ENCODE results near the gene DDIT3.

Gene DDIT3

DNA sequence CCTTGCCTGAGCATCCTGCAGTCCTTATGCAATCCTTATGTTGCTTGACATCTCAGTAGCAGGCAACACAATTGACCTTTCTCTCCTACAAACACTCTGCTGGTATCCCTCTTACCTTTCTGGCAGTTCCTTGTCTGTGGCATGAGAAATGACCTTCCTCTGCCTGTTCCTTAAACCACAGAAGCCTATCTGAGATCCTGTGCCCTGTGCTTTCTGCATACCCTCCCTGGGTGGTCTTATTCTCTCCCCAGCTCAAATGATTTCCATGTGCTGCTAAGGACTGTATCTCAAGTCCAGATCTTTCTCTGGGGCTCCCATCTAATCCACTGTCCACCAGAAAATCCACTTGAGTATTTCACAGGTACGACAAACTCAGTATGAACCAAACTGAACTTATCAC, 38.6 kb downstream of the DDIT3 start:
- Histone ChIP-seq H3K27me3 (ENCODE audit: control insufficient read depth, insufficient read depth, low read length) (no peaks in the 10 kb centered on the region), H3K4me1 (no peaks in the 10 kb centered on the region), H3K27ac (no peak overlapping the region), H3K36me3 (ENCODE audit: control insufficient read depth, insufficient read depth, low read length) (no peaks in the 10 kb centered on the region), H2AFZ (no peak overlapping the region), H3K4me2 (ENCODE audit: low read length) (no peak overlapping the region), H3K79me2 (no peaks in the 10 kb centered on the region), H3K9ac (no peak overlapping the region), H3K4me3 (ENCODE audit: low read depth, low read length) (no peak overlapping the region), H3K9me3 (ENCODE audit: control insufficient read depth, low read length) (no peaks in the 10 kb centered on the region)
- TF ChIP-seq, protein P1, sequence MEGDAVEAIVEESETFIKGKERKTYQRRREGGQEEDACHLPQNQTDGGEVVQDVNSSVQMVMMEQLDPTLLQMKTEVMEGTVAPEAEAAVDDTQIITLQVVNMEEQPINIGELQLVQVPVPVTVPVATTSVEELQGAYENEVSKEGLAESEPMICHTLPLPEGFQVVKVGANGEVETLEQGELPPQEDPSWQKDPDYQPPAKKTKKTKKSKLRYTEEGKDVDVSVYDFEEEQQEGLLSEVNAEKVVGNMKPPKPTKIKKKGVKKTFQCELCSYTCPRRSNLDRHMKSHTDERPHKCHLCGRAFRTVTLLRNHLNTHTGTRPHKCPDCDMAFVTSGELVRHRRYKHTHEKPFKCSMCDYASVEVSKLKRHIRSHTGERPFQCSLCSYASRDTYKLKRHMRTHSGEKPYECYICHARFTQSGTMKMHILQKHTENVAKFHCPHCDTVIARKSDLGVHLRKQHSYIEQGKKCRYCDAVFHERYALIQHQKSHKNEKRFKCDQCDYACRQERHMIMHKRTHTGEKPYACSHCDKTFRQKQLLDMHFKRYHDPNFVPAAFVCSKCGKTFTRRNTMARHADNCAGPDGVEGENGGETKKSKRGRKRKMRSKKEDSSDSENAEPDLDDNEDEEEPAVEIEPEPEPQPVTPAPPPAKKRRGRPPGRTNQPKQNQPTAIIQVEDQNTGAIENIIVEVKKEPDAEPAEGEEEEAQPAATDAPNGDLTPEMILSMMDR (IDR thresholded peaks at IDR 0.05): no peak

DNA sequence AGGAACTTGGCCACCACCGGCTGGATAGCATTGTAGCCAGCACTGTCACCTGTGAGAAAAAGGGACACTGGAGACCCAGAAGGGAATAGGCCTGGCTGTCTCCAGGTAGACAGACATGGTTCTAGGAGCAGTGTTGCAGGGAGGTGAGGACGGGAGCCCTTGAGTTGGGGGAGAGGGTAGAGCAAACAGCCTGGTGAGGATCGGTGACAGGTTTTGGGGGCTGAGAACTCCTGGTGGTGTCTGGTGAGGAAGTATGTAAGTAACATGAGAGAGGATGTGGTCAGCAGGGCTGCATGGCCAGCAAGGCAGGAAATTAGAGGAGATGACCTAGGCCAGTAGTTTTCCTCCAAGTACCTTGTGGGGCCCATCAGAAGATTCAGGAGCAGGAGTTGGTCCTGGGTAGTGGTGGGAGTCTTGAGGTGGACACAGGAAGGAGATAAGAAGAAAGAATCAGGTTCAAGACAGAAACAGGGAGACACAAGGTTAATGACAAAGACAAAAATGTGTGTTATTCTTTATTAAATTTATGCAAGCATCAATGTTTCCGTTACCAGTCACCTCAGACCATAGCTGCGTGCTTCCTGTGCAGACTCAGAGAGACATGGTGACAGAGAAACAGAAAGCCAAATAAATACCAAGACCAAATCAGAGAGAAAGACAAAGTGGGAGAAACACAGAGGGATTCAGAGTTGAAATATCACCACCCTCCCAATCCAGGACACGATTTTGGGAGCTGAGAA, 40.8 kb downstream of the DDIT3 start, which contains the start of gene ARHGAP9:
Gene ARHGAP9 (minus strand): TSS at position 491 of the 740 bp plus-strand sequence. CDS start 460 bp downstream, at position 31.
- no peak within 1 kb of the TSS for H3K4me2 ChIP-seq (ENCODE audit: low read length)
- peaks cover 8% of the 10 kb centered on the region for H3K4me1 ChIP-seq
- H3K9me3 ChIP-seq (ENCODE audit: control insufficient read depth, low read length): no peaks in the 10 kb centered on the region
- no peak within 1 kb of the TSS for H3K4me3 ChIP-seq (ENCODE audit: low read depth, low read length)
- H3K79me2 ChIP-seq: no peaks in the 10 kb centered on the region
- no peak within 1 kb of the TSS for H2AFZ ChIP-seq
- H3K9ac ChIP-seq: no peak within 1 kb of the TSS
- H3K36me3 ChIP-seq (ENCODE audit: control insufficient read depth, insufficient read depth, low read length): no peaks in the 10 kb centered on the region
- H3K27me3 ChIP-seq (ENCODE audit: control insufficient read depth, insufficient read depth, low read length): peaks cover 7% of the 10 kb centered on the region
- TF ChIP-seq, protein P1 (IDR thresholded peaks at IDR 0.05): no peak
- no peak within 1 kb of the TSS for H3K27ac ChIP-seq

DNA sequence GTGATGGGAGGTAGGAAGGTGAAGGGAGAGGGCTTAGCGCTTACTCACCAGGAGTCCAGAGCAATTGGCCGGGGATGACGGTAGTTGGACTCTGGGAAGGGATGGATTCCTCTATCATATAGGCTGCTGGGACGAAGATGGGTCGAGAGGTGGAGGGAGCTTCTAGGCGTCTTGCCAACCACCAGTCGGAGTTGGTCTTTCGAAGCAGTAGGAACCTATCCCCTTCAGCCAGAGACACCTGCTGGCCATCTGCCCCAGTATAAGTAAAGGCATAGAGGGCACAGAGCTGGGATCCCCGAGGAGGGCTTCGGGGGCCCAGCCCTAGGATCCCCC, 41.3 kb downstream of the DDIT3 start:
- Histone ChIP-seq H3K4me3 (ENCODE audit: low read depth, low read length) (no peak overlapping the region), H3K9ac (no peak overlapping the region), H3K36me3 (ENCODE audit: control insufficient read depth, insufficient read depth, low read length) (no peaks in the 10 kb centered on the region), H3K4me2 (ENCODE audit: low read length) (no peak overlapping the region), H2AFZ (no peak overlapping the region), H3K4me1 (peaks cover 11% of the 10 kb centered on the region), H3K79me2 (no peaks in the 10 kb centered on the region), H3K27ac (no peak overlapping the region), H3K9me3 (ENCODE audit: control insufficient read depth, low read length) (no peaks in the 10 kb centered on the region), H3K27me3 (ENCODE audit: control insufficient read depth, insufficient read depth, low read length) (peaks cover 7% of the 10 kb centered on the region)
- TF ChIP-seq, protein P1 (IDR thresholded peaks at IDR 0.05): no peak

DNA sequence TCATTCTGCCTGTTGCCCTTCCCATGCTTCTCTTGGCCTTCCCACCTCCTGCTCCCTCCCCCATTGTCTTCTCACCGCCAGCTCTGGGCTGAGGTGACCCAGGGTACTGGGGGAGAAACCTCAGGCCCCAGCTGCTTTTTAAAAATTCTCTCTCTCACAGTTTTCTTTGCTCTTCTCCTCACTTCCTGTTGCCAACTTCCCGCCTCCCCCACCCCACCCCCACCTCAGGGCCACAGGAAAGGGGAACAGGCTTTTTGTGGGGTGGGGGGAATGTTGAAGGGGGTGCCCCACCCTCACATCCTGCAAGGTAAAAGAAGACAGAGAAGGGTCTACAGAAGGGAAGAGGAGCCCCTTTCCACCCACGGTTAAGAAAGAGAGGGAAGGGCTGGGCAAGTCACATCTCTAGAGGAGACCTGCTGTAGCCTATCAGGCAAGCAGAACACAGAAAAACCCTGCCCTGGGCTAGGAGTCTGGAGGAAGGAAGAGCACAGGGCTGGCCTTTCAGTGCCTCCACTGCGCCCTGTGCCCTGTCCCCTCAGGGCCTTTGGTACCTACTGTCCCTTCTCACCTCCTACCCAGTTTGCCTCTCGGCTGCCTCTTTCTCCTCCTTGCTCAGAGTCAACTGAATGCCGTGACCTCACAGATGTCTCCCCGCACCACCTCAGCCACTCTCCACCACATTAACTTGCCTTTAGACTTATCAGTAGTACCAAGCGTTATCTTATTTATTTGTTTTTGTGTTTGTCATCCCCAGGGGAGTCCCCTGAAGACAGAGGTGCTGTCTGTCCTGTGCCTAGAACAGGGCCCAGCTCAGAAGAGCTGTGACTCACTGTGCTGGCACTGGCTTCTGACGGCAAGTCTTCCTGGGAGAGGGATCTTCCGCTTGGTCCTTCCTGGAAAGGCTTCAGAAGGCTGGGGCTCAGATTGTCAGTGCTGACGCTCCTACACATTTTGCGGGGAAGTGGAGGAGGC, 42.3 kb downstream of the DDIT3 start:
- H3K4me1 ChIP-seq: peaks cover 11% of the 10 kb centered on the region
- peaks cover 7% of the 10 kb centered on the region for H3K27me3 ChIP-seq (ENCODE audit: control insufficient read depth, insufficient read depth, low read length)
- H3K4me2 ChIP-seq (ENCODE audit: low read length): no peak overlapping the region
- H3K4me3 ChIP-seq (ENCODE audit: low read depth, low read length): no peak overlapping the region
- no peaks in the 10 kb centered on the region for H3K9me3 ChIP-seq (ENCODE audit: control insufficient read depth, low read length)
- no peak overlapping the region for H2AFZ ChIP-seq
- H3K36me3 ChIP-seq (ENCODE audit: control insufficient read depth, insufficient read depth, low read length): no peaks in the 10 kb centered on the region
- no peaks in the 10 kb centered on the region for H3K79me2 ChIP-seq
- H3K9ac ChIP-seq: no peak overlapping the region
- no peak overlapping the region for H3K27ac ChIP-seq
- TF ChIP-seq, protein P1 (IDR thresholded peaks at IDR 0.05): no peak

Data from parathyroid adenoma (tissue), 2 donors.